ENCODE data around the gene TMEM127. TPM values are rescaled to one million over a fixed set of nuclear protein-coding genes. Genes with fewer than 3 reads are reported as not detected.

The TMEM127 gene
- total RNA-seq (2022) (43.3 and 49.1 TPM in 2 replicates), Bru-seq, nascent RNA (percentile 79 among the genes with signal in this experiment), BruChase-seq, experiment 1, labeled RNA remaining after a 2-hour chase (percentile 91 among the genes with signal in this experiment), BruChase-seq, experiment 2, labeled RNA remaining after a 6-hour chase (percentile 94 among the genes with signal in this experiment)
- long read RNA-seq, full-length matches to known transcripts: 67 of 115 reads
- long read RNA-seq, partial matches to known transcripts: 5 of 115 reads
- long read RNA-seq, other reads (novel, unspliced or antisense): 43 of 115 reads

GRCh38 chr2:96265840-96266679, at the start of gene TMEM127, which contains the start of gene CIAO1:
Gene TMEM127, minus strand, starts transcription at chr2:96265997. Its CDS starts 616 bp downstream, at chr2:96265381.
Gene CIAO1, plus strand, starts transcription at chr2:96266225. Its CDS starts 126 bp downstream, at chr2:96266351.
- Mint-ChIP-seq H3K9me3 (ENCODE audit: unreplicated experiment) (no peaks in the 10 kb centered on the region), H3K36me3 (ENCODE audit: insufficient read depth, unreplicated experiment) (peaks cover 49% of the 10 kb centered on the region), H3K27ac (ENCODE audit: unreplicated experiment) (peak within 1 kb of the TSS; percentile 67), H3K4me3 (ENCODE audit: unreplicated experiment) (peak within 1 kb of the TSS; percentile 88), H3K27me3 (ENCODE audit: insufficient read depth, unreplicated experiment) (no peaks in the 10 kb centered on the region), H3K4me1 (ENCODE audit: low read depth, unreplicated experiment) (peaks cover 21% of the 10 kb centered on the region)
- TSS peak; percentile 59 for BruUV-seq (replicated peaks)
- intact Hi-C loops (cut with micrococcal nuclease; ENCODE audit: unreplicated experiment): loop anchor here (1.0 to 10.0 kb wide), 7 partner anchors 13 to 271 kb away; partner anchors contain the start of genes ANKRD36C, NEURL3, SNRNP200 and STARD7
- ChIA-PET CTCF (interaction anchor here (0.8 to 1.2 kb wide), 4 partner anchors 15 to 91 kb away, joined by 3 to 10 read pairs (median 6); no protein-coding TSS in a partner anchor), POLR2A (interaction anchor here (0.6 kb wide), 1 partner anchor 58 kb away, joined by 3 read pairs; the partner anchor contains the start of gene STARD7)
- peak; percentile 99 for DNase-seq
- Histone ChIP-seq H3K27me3 (replicated peaks; ENCODE audit: control insufficient read depth, insufficient read depth, low read length) (no peaks in the 10 kb centered on the region), H3K36me3 (ENCODE audit: control insufficient read depth, insufficient read depth, low read length) (peaks cover 1% of the 10 kb centered on the region; the same call in 1 of the 2 replicates), H3K9me3 (no peaks in the 10 kb centered on the region), H3K4me1 (peaks cover 29% of the 10 kb centered on the region), H3K4me3 (ENCODE audit: low read depth, low read length) (peak within 1 kb of the TSS; percentile 96)
- TF ChIP-seq CTCF (IDR thresholded peaks at IDR 0.05; ENCODE audit: insufficient read depth in 1 of 2, low read depth in 1 of 2, low read length in 1 of 2, severe bottlenecking in 1 of 2, unreplicated experiment in 1 of 2): peak in 1 of 2 experiments; percentile 36

GRCh38 chr2:96315005-96315399, 49.2 kb upstream of the TMEM127 start:
- TF ChIP-seq CTCF (IDR thresholded peaks at IDR 0.05; ENCODE audit: insufficient read depth in 1 of 2, low read depth in 1 of 2, low read length in 1 of 2, severe bottlenecking in 1 of 2, unreplicated experiment in 1 of 2): no peak
- BruUV-seq (replicated peaks): no TSS peak
- H3K9me3 ChIP-seq: no peaks in the 10 kb centered on the region
- no peaks in the 10 kb centered on the region for H3K36me3 Mint-ChIP-seq (ENCODE audit: insufficient read depth, unreplicated experiment)
- DNase-seq: no peak
- H3K27me3 ChIP-seq (replicated peaks; ENCODE audit: control insufficient read depth, insufficient read depth, low read length): no peaks in the 10 kb centered on the region
- H3K27ac Mint-ChIP-seq (ENCODE audit: unreplicated experiment): no peak overlapping the region
- H3K9me3 Mint-ChIP-seq (ENCODE audit: unreplicated experiment): no peaks in the 10 kb centered on the region
- no peaks in the 10 kb centered on the region for H3K4me1 ChIP-seq
- H3K4me1 Mint-ChIP-seq (ENCODE audit: low read depth, unreplicated experiment): no peaks in the 10 kb centered on the region
- CTCF ChIA-PET: no interaction called here
- H3K4me3 Mint-ChIP-seq (ENCODE audit: unreplicated experiment): no peak overlapping the region
- H3K36me3 ChIP-seq (ENCODE audit: control insufficient read depth, insufficient read depth, low read length): no peaks in the 10 kb centered on the region
- H3K27me3 Mint-ChIP-seq (ENCODE audit: insufficient read depth, unreplicated experiment): peaks cover 4% of the 10 kb centered on the region
- POLR2A ChIA-PET: interaction anchor here (0.7 kb wide), 1 partner anchor 45 kb away, joined by 6 read pairs; no protein-coding TSS in a partner anchor
- intact Hi-C loops (cut with micrococcal nuclease; ENCODE audit: unreplicated experiment): no loop called here
- H3K4me3 ChIP-seq (ENCODE audit: low read depth, low read length): no peak overlapping the region

GRCh38 chr2:96308248-96308647, 42.5 kb upstream of the TMEM127 start:
- Histone ChIP-seq H3K27me3 (replicated peaks; ENCODE audit: control insufficient read depth, insufficient read depth, low read length) (no peaks in the 10 kb centered on the region), H3K4me3 (ENCODE audit: low read depth, low read length) (no peak overlapping the region), H3K4me1 (no peaks in the 10 kb centered on the region), H3K36me3 (ENCODE audit: control insufficient read depth, insufficient read depth, low read length) (no peaks in the 10 kb centered on the region), H3K9me3 (no peaks in the 10 kb centered on the region)
- DNase-seq: no peak
- TF ChIP-seq CTCF (IDR thresholded peaks at IDR 0.05; ENCODE audit: insufficient read depth in 1 of 2, low read depth in 1 of 2, low read length in 1 of 2, severe bottlenecking in 1 of 2, unreplicated experiment in 1 of 2): no peak
- H3K27me3 Mint-ChIP-seq (ENCODE audit: insufficient read depth, unreplicated experiment): no peaks in the 10 kb centered on the region
- ChIA-PET CTCF (no interaction called here), POLR2A (no interaction called here)
- peaks cover 17% of the 10 kb centered on the region for H3K4me1 Mint-ChIP-seq (ENCODE audit: low read depth, unreplicated experiment)
- no peaks in the 10 kb centered on the region for H3K9me3 Mint-ChIP-seq (ENCODE audit: unreplicated experiment)
- intact Hi-C loops (cut with micrococcal nuclease; ENCODE audit: unreplicated experiment): no loop called here
- BruUV-seq (replicated peaks): no TSS peak
- H3K36me3 Mint-ChIP-seq (ENCODE audit: insufficient read depth, unreplicated experiment): peaks cover 29% of the 10 kb centered on the region
- no peak overlapping the region for H3K27ac Mint-ChIP-seq (ENCODE audit: unreplicated experiment)
- no peak overlapping the region for H3K4me3 Mint-ChIP-seq (ENCODE audit: unreplicated experiment)

All from Caco-2 (cell line).